GM23338 (cell line): ENCODE data around the gene MAOB. TPM values are rescaled to one million over a fixed set of nuclear protein-coding genes. Genes with fewer than 3 reads are reported as not detected.

ENCODE experiments used
- ATAC-seq: fragments of 200-7000 bp; cut with Tn5 transposase; 3 replicates; pipeline ENCODE4 v1.9.1; 2020
- DNase-seq: peaks from one replicate; pipeline ENCODE4 v3.0.0-alpha.2; 2015; ENCODE audit warnings: low spot score
- H2AFZ ChIP-seq: fragments of 200-600 bp; sonication (generic); 2 replicates; pipeline ENCODE4 v1.8.0; 2016; ENCODE audit warnings: antibody characterized with exemption, mild to moderate bottlenecking, moderate library complexity
- H3F3A ChIP-seq: fragments of 200-600 bp; sonication (generic); replicated peaks from 2 replicates; pipeline ENCODE4 v1.8.0; 2017; ENCODE audit warnings: antibody characterized with exemption, mixed run types, low read depth
- H3K27ac ChIP-seq: fragments of 200-600 bp; sonication (generic); 2 replicates; pipeline ENCODE4 v1.6.1; 2016; ENCODE audit warnings: low read depth
- H3K27me3 ChIP-seq: fragments of 200-600 bp; sonication (generic); 2 replicates; pipeline ENCODE4 v1.8.0; 2016; ENCODE audit warnings: mild to moderate bottlenecking, mixed run types, moderate library complexity; ENCODE audit not compliant: insufficient read depth
- H3K36me3 ChIP-seq: fragments of 200-600 bp; sonication (generic); 2 replicates; pipeline ENCODE4 v1.8.0; 2016; ENCODE audit warnings: mild to moderate bottlenecking; ENCODE audit not compliant: insufficient read depth
- H3K4me1 ChIP-seq: fragments of 200-600 bp; sonication (generic); 2 replicates; pipeline ENCODE4 v1.8.0; 2016; ENCODE audit warnings: mild to moderate bottlenecking, moderate library complexity; ENCODE audit not compliant: insufficient read depth
- H3K4me2 ChIP-seq: fragments of 200-600 bp; sonication (generic); 2 replicates; pipeline ENCODE4 v1.7.1; 2017; ENCODE audit warnings: mixed run types
- H3K4me3 ChIP-seq: fragments of 200-600 bp; sonication (generic); 2 replicates; pipeline ENCODE4 v1.6.1; 2016; ENCODE audit warnings: mixed run types
- H3K79me2 ChIP-seq: fragments of 200-600 bp; sonication (generic); replicated peaks from 2 replicates; pipeline ENCODE4 v1.8.0; 2017; ENCODE audit warnings: mild to moderate bottlenecking; ENCODE audit not compliant: insufficient read depth
- H3K9me2 ChIP-seq: fragments of 200-600 bp; sonication (generic); 2 replicates; pipeline ENCODE4 v1.8.0; 2017; ENCODE audit not compliant: insufficient read depth
- H4K20me1 ChIP-seq: fragments of 200-600 bp; sonication (generic); replicated peaks from 2 replicates; pipeline ENCODE4 v1.8.0; 2017; ENCODE audit warnings: mild to moderate bottlenecking; ENCODE audit not compliant: insufficient read depth
- H3K27ac Mint-ChIP-seq: 2 replicates; pipeline ENCODE4 v1.8.0; 2020; ENCODE audit warnings: inconsistent platforms, mild to moderate bottlenecking, moderate library complexity, mixed read lengths
- H3K27me3 Mint-ChIP-seq: 3 replicates; pipeline ENCODE4 v1.8.0; 2022; ENCODE audit warnings: low read depth, mild to moderate bottlenecking, moderate library complexity, mixed read lengths, inconsistent platforms; ENCODE audit not compliant: insufficient read depth, poor library complexity
- H3K36me3 Mint-ChIP-seq: 3 replicates; pipeline ENCODE4 v1.8.0; 2021; ENCODE audit warnings: low read depth, mild to moderate bottlenecking, inconsistent platforms, moderate library complexity, mixed read lengths
- H3K4me1 Mint-ChIP-seq: 3 replicates; pipeline ENCODE4 v1.8.0; 2020; ENCODE audit warnings: mild to moderate bottlenecking, inconsistent platforms, mixed read lengths
- H3K4me3 Mint-ChIP-seq: 3 replicates; pipeline ENCODE4 v1.8.0; 2021; ENCODE audit warnings: moderate library complexity, mild to moderate bottlenecking, inconsistent platforms, mixed read lengths
- H3K9me3 Mint-ChIP-seq: 3 replicates; pipeline ENCODE4 v1.8.0; 2020; ENCODE audit warnings: moderate library complexity, mild to moderate bottlenecking, inconsistent platforms, mixed read lengths
- CREB1 ChIP-seq: fragments of 250-450 bp; sonication (Bioruptor Pico); IDR thresholded peaks from 2 replicates; pipeline ENCODE4 v1.5.0; 2020; ENCODE audit warnings: low read depth, mild to moderate bottlenecking, moderate library complexity
- CTCF ChIP-seq, 2 experiments: fragments of 200-600 bp in 1 of 2; sonication (generic) in 1 of 2; conservative IDR thresholded peaks; 2 replicates each; pipeline versions ENCODE4 v1.5.1 to v1.6.1; 2016 to 2017; ENCODE audit warnings: antibody characterized with exemption in 2 of 2, low read depth in 2 of 2, mild to moderate bottlenecking in 2 of 2, moderate library complexity in 1 of 2
- ETS1 ChIP-seq: IDR thresholded peaks from 2 replicates; pipeline ENCODE4 v1.6.1; 2016; ENCODE audit warnings: antibody characterized with exemption
- EZH2 ChIP-seq: fragments of 200-600 bp; sonication (generic); IDR thresholded peaks from one replicate; pipeline ENCODE4 v1.8.0; 2017; ENCODE audit warnings: antibody characterized with exemption, mild to moderate bottlenecking, low read depth; ENCODE audit not compliant: unreplicated experiment
- EZH2phosphoT487 ChIP-seq: fragments of 200-600 bp; sonication (generic); IDR thresholded peaks from one replicate; pipeline ENCODE4 v1.8.1; 2018; ENCODE audit warnings: antibody characterized with exemption; ENCODE audit not compliant: unreplicated experiment
- JUNB ChIP-seq: IDR thresholded peaks from one replicate; pipeline ENCODE4 v1.6.1; 2016; ENCODE audit warnings: antibody characterized with exemption; ENCODE audit not compliant: unreplicated experiment
- NANOG ChIP-seq: IDR thresholded peaks from 2 replicates; pipeline ENCODE4 v1.6.1; 2016; ENCODE audit warnings: antibody characterized with exemption, borderline replicate concordance
- POLR2AphosphoS5 ChIP-seq: IDR thresholded peaks from 2 replicates; pipeline ENCODE4 v1.6.1; 2016; ENCODE audit warnings: antibody characterized with exemption, low read depth
- STAT1 ChIP-seq: IDR thresholded peaks from one replicate; pipeline ENCODE4 v1.6.1; 2016; ENCODE audit warnings: antibody characterized with exemption; ENCODE audit not compliant: unreplicated experiment
- ZNF114 ChIP-seq: fragments of 250-450 bp; sonication (Bioruptor Pico); IDR thresholded peaks from 2 replicates; pipeline ENCODE4 v1.5.0; 2020; ENCODE audit warnings: mild to moderate bottlenecking, moderate library complexity
- ZNF331 ChIP-seq: fragments of 250-450 bp; sonication (Bioruptor Pico); IDR thresholded peaks from 2 replicates; pipeline ENCODE4 v1.5.0; 2020; ENCODE audit warnings: low read depth, mild to moderate bottlenecking, moderate library complexity
- polyA plus RNA-seq: library from polyadenylated mRNA; unstranded; fragments of >200 nt; fragmentation: Nextera tagmentation; extraction: Ambion mirVana; gene quantifications from 2 replicates; pipeline ENCODE4 v1.2.1, GENCODE V29; 2016
- total RNA-seq: library from RNA; depleted of rRNA; stranded (reverse); fragments of >200 nt; shearing (Covaris generic); gene quantifications from 2 replicates; pipeline ENCODE4 v1.2.3, GENCODE V29; 2014
- TF ChIP-seq, protein P1 (sequence below): IDR thresholded peaks from one replicate; pipeline ENCODE4 v1.6.1; 2018; ENCODE audit warnings: antibody characterized with exemption; ENCODE audit not compliant: unreplicated experiment

Gene MAOB
- total and polyA plus RNA-seq, 2 experiments from 2014 or later, result 1.0 to 1.3 TPM

DNA sequence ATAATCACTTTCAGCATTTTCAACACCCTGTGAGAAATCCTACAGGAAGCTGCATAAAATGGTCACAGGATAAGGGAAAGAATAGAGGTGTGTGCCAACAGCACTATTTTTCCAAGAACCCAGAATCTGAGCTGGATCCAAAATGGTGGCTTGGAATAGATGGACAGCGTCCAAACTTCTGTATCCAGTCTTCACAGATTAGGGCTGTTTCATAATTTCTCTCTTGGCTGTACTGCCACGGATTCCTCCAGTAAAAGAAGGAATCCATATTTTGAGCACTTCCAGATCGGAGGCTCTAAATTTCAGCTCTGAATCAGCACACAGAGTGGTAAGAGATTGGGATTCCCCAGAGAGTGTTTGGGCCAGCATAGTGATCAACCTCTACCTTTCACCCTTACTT lies 12.2 kb downstream of the MAOB start (continued):
- TF ChIP-seq CREB1 (CRISPR knock-in tag) (no peak), NANOG (no peak), CTCF (conservative IDR thresholded peaks at IDR 0.05; ENCODE audit: low read depth in 2 of 2) (no peak), ZNF114 (CRISPR knock-in tag) (no peak), POLR2AphosphoS5 (no peak), JUNB (no peak), EZH2phosphoT487 (no peak), STAT1 (no peak), ZNF331 (CRISPR knock-in tag) (no peak), EZH2 (no peak)
- TF ChIP-seq, protein P1, sequence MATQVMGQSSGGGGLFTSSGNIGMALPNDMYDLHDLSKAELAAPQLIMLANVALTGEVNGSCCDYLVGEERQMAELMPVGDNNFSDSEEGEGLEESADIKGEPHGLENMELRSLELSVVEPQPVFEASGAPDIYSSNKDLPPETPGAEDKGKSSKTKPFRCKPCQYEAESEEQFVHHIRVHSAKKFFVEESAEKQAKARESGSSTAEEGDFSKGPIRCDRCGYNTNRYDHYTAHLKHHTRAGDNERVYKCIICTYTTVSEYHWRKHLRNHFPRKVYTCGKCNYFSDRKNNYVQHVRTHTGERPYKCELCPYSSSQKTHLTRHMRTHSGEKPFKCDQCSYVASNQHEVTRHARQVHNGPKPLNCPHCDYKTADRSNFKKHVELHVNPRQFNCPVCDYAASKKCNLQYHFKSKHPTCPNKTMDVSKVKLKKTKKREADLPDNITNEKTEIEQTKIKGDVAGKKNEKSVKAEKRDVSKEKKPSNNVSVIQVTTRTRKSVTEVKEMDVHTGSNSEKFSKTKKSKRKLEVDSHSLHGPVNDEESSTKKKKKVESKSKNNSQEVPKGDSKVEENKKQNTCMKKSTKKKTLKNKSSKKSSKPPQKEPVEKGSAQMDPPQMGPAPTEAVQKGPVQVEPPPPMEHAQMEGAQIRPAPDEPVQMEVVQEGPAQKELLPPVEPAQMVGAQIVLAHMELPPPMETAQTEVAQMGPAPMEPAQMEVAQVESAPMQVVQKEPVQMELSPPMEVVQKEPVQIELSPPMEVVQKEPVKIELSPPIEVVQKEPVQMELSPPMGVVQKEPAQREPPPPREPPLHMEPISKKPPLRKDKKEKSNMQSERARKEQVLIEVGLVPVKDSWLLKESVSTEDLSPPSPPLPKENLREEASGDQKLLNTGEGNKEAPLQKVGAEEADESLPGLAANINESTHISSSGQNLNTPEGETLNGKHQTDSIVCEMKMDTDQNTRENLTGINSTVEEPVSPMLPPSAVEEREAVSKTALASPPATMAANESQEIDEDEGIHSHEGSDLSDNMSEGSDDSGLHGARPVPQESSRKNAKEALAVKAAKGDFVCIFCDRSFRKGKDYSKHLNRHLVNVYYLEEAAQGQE, result no peak

GRCh38 chrX:43868791-43869190 lies 13.5 kb downstream of the MAOB start:
- Mint-ChIP-seq H3K27me3 (no peaks in the 10 kb centered on the region), H3K27ac (no peak overlapping the region), H3K4me1 (no peaks in the 10 kb centered on the region), H3K4me3 (no peak overlapping the region), H3K9me3 (no peaks in the 10 kb centered on the region), H3K36me3 (no peaks in the 10 kb centered on the region)
- Histone ChIP-seq H3K4me3 (no peak overlapping the region), H3K27me3 (no peaks in the 10 kb centered on the region), H4K20me1 (no peaks in the 10 kb centered on the region), H3K4me1 (no peaks in the 10 kb centered on the region), H3K4me2 (no peak overlapping the region), H3K79me2 (no peaks in the 10 kb centered on the region), H3K36me3 (no peaks in the 10 kb centered on the region), H2AFZ (no peak overlapping the region), H3K27ac (no peak overlapping the region), H3F3A (no peaks in the 10 kb centered on the region), H3K9me2 (no peaks in the 10 kb centered on the region)
- DNase-seq, result no peak
- no peak for ATAC-seq
- TF ChIP-seq EZH2 (no peak), CTCF (conservative IDR thresholded peaks at IDR 0.05; ENCODE audit: low read depth in 2 of 2) (no peak), CREB1 (CRISPR knock-in tag) (no peak), STAT1 (no peak), EZH2phosphoT487 (no peak), ETS1 (no peak), ZNF114 (CRISPR knock-in tag) (no peak)
- TF ChIP-seq, protein P1, result no peak
